GM19324 (cell line): ENCODE results near the gene DAB2IP.
"Not testable (repeated sequence)": the region's sequence is repeated elsewhere in the genome, so short reads cannot be mapped to it uniquely, and the experiment has no call there.

Source experiments
- ATAC-seq: cut with Tn5 transposase; IDR thresholded peaks from one replicate; pipeline ENCODE4 v1.9.1; 2021; ENCODE audit warnings: mild to moderate bottlenecking, moderate library complexity; ENCODE audit not compliant: unreplicated experiment, low FRiP score

The DAB2IP gene

GRCh38 chr9:121651295-121652020, at the start of gene DAB2IP:
DAB2IP (plus strand) TSS chr9:121651634; CDS start chr9:121651776, 142 bp downstream.
- no peak for ATAC-seq

- ATAC-seq: no peak
Measured at GRCh38 chr9:121603028-121603427, 48.4 kb upstream of the DAB2IP start.

DNA sequence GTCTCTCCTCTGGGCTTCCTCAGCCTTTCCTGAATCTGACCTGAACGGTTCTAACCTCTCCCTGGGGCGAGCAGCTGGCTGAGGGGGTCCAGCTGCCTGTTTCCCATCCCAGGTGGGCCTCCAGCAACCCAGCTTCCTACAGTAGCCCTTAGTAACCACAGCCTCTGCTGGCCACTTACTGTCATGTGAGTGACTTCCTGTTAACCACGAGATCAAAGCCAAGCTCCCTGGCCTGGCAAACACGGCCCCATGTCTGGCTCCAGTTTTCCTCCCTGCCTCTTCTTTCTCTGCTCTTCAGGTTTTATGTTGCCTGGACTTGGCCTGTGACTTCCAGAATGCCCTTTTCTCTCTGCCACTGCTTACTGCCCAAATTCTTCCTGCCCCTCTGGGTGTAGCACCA, 47.2 kb upstream of the DAB2IP start:
- no peak for ATAC-seq

- ATAC-seq: no peak
Measured at GRCh38 chr9:121604654-121605053, 46.8 kb upstream of the DAB2IP start.

- no peak for ATAC-seq
Measured at GRCh38 chr9:121607434-121608167, 43.8 kb upstream of the DAB2IP start.

- no peak for ATAC-seq
Measured at GRCh38 chr9:121608168-121608853, 43.1 kb upstream of the DAB2IP start.

DNA sequence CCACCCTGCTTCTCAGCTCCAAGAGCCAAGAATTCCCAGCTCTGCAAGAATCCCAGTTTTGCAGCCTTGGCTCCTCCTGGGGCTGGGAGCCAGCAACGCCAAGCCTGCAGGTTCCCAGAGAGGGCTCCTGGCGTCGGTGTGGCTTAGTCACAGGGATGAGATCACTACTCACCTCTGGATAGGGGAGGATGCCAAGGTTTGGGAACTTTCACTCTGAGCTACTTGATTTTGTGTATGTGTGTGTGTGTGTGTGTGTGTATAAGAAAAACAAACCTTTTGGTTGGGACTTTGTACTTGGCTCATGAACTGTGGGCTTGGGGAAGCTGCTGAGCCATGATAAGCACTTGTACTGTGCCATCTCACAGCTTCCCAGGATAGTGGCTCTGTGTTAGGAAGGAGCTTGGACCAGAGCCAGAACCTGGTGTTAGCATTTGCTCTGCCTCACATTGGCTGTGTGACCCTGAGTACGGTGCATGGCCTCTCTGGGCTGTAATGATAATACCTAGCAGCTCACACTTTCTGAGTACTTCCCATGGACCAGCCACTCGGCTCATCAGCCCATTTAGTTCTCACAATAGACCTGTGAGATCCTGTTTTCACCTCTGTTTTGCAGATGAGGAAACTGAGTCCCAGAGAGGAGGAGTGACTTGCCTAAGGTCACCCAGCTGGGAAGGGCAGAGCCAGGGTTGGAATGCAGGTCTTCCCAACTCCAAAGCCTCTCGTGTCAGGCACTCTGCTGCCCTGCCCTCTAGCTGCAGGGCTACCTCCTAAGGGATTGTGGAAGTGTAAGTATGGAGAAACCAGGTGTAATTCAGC, 41.4 kb upstream of the DAB2IP start:
- no peak for ATAC-seq

- no peak for ATAC-seq
Measured at GRCh38 chr9:121610638-121610953, 40.8 kb upstream of the DAB2IP start.

- no peak for ATAC-seq
Measured at GRCh38 chr9:121612511-121612998, 38.9 kb upstream of the DAB2IP start.

DNA sequence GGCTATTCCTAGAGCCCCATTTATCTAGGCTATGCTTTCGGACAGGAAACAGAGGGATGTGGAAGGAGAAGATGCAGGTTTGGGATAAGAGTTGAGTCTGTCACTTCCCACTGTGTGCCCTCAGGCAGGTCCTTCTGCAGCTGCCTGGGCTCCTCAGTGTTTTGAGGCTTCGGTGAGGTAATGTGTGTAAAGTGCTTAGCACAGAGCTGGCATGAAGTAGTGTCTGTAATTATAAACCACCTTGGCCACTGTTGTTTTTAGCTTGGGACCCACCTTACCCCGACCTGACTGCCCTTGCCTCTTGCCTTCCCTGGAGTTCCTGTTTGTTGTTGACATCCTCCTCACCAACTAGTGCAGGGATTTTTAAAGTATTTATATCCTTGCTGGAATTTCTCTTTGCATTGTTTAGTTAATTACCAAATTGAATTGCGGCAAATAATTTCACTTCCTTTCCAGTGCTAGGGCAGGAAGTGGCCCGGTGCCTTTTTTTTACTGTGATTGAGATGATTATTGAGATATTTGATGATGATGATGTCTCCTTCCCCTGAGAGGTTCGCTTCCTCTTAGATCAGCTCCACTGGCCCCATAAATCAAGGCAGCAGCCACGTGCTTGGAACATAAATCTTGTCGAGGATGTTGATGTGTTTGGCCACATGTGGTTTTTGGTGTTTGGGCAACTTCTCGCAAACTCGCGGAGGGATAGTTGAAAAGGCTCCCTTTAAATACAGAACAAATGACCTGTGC, 38.3 kb upstream of the DAB2IP start:
- ATAC-seq: no peak

DNA sequence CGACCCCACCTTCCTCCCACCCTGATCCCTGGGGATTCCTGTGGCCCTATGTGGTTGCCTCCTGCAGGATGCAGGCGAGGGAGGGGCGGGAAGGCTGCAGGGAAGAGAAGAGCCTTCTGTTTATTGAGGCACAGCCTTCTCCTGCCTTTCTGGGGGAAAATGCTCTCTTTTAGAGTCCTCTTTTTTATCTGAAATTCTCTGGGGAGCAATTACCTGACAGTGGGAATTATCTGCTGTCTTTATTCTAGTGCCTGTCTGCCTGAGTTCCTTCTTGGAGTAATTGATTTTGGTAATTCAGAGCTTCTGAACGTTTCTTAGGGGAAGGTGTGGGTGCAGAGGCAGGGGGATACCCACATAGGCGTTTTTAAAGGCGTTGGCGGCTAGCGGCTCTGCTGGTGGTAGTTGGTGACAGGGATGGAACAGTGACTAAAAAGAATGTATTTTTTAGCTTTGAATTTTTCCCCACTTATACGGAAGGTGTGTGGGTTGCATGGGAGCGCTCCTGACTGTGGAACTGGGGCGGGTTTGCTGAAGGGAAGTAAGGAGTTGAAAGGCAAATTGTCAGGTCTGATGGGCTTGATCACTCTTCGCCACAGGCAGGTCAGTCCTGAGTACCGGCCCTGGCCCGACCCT, 35.2 kb upstream of the DAB2IP start:
- ATAC-seq: no peak

DNA sequence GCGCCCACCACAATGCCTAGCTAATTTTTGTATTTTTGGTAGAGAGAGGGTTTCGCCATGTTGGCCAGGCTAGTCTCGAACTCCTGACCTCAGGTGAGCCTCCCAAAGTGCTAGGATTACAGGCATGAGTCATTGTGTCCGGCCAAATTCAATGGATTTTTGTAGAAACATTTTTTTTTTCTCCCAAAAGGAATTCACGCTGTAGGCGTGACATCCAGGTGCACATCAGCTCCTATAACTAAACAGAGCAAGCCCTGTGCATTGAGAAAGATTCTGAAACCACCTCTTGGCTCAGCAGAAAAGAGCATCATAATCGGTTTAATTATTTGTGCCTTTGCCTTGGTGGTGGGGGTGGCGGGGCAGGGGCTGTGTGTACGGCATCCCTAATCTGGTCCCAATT, 32.9 kb upstream of the DAB2IP start:
- ATAC-seq: no peak

DNA sequence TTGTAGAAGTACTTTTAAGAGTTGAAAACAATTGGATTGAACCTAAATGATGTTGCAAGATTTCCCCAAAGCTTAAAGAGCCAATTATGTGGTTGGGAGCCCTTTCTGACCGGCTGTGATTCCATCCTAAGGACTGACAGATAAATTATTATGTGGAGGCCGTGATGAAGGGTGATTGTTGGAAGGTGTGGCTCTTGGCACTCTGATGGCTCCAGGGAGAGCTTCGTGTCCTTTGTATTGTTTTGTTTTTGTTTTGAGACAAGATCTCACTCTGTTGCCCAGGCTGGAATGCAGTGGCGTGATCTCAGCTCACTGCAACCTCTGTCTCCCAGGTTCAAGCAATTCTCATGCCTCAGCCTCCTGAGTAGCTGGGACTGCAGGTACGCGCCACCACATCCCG, 32.5 kb upstream of the DAB2IP start:
- not testable (repeated sequence) for ATAC-seq

DNA sequence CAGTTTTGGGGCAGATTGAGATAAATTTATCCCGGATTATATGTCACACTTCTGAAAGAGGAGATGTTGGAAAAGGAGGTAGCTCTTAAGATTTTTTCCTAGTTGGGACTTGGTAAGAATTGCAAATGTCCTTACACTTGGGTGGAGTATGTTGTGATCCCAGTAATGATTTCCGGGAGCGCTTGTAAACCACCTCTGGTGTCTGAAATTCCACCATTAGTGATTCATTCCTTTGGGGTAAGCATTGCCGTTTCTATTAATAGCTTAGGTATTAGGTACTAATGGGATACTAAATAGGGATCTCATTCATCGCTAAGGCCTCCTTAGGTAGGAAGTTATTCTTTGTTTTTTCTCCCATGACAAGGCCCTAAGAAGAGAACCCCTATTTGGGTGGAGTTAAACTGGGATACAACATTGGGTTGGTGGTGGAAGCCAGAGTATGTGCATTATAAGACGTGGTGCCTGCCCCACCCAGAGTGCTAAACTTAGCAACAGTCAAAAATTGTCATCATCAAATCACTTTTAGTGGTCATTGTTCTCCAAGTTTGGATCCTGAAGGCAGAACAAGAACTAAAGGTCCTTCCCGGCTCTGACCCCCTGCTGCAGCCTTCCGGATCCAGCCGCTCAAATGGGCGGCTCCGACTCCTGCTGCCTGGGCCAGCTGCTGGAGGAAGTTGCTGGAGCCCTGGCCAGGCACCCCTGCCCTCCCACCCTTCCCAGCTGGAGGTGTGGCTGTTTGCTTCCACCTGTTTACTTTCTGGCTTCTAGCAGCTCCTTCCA, 31.7 kb upstream of the DAB2IP start:
- no peak for ATAC-seq

- ATAC-seq: no peak
Measured at GRCh38 chr9:121620325-121620673, 31.1 kb upstream of the DAB2IP start.

DNA sequence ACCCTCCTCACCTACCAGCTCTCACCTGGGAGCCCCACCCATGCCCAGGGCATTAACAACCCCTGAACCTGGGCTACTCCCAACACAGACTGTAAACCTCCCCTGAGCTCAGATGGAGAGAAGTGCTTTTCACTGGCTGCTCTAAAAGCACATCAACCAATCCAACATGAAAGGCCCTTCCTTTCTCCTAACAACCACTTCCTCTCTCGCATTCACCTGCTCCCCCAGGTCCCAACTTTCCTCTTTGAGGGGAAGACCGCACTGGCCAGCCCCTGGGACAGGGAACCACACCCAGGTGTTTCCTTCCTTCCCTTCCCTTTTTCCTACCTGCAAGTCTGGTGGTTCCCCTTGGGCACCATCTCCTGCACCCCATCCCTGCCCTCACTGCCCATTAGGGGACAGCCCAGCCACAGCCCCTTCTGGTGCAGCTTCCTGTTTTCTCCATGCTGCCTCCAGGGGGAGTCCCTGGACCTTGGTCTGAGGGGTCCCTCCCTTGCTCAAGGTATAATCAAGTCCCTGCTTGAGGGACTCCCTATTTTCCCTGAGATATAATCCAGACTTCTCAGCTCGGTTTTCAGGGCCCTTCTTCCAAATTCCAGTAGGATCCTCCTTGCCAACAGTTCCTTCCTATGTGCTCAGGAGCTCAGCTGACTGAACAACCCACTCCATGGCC, 30.5 kb upstream of the DAB2IP start:
- no peak for ATAC-seq

DNA sequence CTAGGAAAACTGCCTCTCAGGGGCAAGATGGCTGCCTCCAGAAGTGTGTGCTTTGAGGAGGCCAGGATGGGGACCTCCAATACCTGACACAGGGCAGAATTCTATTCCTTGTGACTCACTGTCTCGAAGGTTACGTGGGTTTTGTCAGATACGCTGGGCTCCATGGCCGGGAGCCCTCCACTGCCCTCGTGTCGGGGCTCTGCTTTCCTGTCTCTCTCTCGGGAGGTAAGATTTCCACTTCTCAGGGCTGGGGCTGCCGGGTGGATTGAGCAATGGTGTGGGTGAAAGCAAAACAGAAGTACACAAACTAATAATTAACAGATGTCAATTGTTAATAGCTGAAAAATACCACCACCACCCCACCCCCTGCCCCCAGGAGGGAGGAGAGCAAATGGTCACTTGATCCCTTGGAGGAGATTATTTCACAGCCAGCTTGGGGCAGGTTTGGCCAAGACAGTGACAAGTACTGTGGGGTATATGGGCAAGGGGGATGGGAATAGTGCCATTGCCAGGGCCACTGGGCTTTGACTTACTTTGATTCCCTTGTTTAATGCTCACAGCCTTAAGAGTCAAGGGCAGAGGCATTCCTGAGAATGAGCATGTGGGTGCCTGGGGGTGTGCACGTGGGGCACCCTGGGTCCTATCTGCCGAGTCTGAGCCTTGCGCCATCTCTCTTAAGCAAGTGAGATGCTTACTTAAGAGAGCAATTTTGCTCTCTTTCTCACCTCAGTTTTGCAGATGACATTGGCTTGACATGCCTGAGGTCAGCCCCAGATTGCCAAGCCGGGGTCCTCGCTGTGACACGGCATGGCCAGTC, 28.8 kb upstream of the DAB2IP start:
- no peak for ATAC-seq
